Posterior vena cava (tissue), 2 donors: ENCODE data around the gene TPD52L2. TPM values are rescaled to one million over a fixed set of nuclear protein-coding genes. Genes with fewer than 3 reads are reported as not detected.

Experiments used
- DNase-seq: peaks from one replicate; pipeline ENCODE4 v3.0.0-alpha.2; 2020; ENCODE audit warnings: low spot score
- intact Hi-C, 2 donors: fragments of 100-400 bp; cut with DNase I; formaldehyde crosslinking; loops; one replicate each; pipeline versions ENCODE4 v1.14.1 to v1.14.2; 2022 to 2023
- total RNA-seq, 2 donors: library from RNA; stranded (reverse); fragmentation: NEBNext Ultra II Directional; extraction: Animal tissue kit (Norgen Biotek cat#: 25700); gene quantifications; one replicate each; pipeline ENCODE4 v1.2.1, GENCODE V29; 2021
- donor health status: DM: yes; HTN: yes; CAD: no.
- donor health status: DM: yes; HTN: yes; CAD: no.

TPD52L2 gene
- total RNA-seq, 2 donors from 2014 or later, result 113 to 132 TPM

GRCh38 chr20:63890616-63891015 lies 25.5 kb downstream of the TPD52L2 start:
- DNase-seq, result no peak
- intact Hi-C loops, result no loop called here

DNA sequence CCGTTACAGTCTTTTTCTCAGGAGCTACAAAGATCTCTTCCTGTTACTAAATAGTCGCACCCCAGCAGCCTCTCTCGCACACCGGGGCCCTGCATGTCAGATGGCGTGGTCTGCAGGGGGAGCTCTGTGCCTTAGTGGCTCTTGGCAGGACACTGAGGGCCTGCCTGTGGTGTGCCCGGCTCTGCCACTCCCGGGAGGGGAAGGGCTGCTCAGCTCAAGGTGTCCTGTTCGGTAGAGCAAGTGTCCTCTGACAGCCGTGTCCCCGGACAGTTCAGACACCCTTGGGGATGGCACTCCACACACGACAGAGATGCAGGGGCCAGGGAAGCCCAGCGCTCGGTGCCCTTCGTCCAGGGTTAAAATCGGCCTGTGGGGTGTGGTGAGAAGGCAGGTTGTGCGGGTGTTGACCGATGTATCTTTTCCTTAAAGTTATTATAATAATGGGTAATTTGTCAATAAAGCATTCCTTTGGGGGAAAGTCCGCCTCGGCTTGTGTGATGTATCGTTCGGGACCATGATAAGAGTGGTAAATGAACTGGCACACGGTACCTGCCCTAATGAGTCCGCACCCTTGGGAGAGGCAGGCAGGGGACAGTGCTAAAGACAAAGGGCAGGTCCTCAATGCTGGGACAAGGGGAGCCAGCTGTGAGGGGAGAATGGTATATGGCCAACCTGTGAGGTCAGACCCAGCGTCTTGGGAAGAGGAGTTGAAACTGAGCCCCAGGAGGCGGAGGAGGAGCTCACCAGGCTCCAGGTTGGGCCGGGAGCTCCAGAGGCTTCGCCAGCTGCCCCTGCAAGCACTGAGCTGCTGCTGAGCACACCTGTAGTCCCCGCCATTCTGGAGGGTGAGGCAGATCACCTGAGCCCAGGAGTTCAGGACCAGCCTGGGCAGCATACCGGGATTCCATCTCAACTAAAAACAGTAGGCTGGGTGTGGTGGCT lies 26.3 kb downstream of the TPD52L2 start:
- no peak for DNase-seq
- intact Hi-C loops, result no loop called here

DNA sequence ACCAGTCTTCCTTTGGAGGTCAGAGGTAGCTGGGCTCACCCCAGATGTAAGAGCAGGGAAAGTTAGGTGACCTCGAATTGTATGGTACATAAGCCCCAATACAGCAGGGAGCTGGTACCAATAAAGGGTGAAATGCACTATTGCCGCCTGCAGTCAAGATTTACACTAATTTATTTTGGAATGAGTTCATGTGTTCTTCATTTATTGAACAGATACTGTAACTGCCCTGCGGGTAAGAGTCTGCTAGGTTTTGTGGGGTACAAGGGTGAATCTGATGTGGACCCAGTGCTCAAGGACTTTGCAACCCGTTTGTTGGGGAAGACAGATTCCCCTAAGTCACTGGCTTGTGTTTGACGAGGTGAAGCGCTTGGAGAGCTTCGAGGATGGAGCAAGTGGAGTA lies 27.3 kb downstream of the TPD52L2 start:
- intact Hi-C loops, result no loop called here
- no peak for DNase-seq

DNA sequence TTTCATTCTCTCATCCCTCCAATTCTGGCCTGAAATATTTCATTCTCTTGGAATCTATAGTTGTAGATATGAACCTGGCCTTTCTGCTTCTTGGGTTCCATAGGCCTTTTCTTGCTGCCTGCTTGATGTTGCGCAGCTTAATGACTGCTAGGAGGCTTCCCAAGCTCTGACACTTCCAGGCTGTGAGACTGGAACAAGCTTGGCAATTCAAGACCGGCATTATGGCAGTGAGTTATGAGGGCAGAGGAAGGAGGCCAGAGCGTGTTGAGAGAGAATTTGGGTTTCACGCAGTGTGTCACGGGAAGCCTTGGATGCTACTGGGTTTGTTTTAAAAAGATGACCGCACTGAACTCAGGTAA lies 28.9 kb downstream of the TPD52L2 start:
- intact Hi-C loops, result no loop called here
- DNase-seq, result no peak

DNA sequence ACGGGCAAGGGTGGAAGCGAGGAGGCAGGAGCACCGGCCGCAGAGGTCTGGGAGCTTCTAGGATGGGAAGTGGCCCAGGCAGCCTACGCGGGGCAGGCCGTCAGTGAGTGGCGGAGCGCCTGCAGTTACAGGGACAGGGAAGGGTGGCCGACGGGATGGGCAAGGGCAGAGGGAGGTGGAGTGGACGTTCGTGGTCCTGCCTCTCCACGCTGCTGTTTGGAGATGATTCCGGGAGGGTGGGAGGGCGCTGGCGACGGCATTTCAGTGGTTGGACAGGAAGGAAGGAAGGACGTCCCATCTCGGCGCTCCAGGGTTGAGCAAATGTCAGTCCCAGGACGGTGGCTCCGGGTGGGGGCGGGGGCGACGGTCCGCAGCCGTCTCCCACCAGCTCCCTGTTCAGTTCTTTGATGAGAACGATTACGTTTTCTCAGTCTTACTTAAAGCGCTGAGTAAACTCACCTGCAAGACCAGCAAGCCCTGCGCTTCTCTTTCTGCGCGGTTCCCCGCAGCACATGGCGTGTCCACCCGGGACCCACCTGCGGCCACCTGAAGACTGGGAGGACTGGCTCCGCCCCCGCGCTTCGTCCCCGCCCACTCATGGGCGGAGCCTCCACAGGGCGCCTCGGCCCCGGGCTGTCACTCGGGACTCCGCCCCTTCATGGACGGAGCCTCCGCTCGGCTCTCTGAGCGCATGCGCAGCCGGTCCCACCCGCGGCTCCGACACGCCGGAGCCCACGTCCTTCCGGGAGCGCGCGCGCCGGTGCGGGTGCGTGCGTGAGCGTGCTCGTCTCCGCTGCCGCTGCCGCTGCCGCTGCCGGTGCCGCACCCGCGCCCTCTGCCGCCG lies 29.5 kb downstream of the TPD52L2 start, which contains the start of gene DNAJC5:
Gene DNAJC5, plus strand, starts transcription at position 769 of the 844 bp plus-strand sequence. CDS start 33,220 bp downstream, outside the sequence.
- peak; percentile 99 for DNase-seq
- intact Hi-C loops, result no loop called here

DNA sequence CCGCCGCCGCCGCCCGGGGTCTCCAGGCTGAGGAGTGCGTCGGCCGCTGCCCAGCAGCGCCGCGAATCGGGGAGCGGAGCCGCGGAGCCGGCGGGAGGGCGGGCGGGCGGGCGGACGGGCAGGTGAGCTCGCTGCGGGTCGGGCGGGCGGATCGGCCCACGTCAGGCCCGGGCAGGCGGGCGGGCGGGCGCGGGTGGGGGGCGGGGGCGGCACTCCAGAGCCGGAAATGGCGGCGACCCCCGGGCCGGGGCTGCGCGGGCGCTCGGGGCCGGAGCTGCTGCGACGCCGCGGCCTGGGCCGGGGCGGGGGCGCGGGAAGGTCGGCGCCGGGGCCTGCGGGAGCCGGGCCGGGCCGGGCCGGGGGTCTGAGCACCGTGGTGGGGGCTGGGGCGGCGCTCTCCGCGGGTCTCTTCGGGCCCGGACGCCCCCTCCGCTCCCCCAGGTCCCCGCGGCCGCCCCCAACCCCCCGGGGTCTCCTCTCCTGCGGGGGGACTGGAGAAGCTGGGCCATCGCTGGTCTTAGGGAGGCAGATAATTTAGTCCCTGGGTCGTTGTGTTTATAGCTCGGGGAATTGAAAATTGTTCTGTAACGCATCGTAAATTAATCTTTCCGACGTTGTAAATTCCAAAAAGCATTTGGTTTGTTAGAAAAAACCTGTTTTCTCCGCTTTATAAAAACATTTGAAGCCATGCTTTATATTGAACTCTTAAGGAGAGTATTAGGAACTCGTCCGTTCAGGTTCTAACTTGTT lies 30.3 kb downstream of the TPD52L2 start:
- DNase-seq, result no peak
- intact Hi-C loops, result no loop called here

GRCh38 chr20:63895952-63896263 lies 30.8 kb downstream of the TPD52L2 start:
- intact Hi-C loops, result no loop called here
- DNase-seq, result no peak

DNA sequence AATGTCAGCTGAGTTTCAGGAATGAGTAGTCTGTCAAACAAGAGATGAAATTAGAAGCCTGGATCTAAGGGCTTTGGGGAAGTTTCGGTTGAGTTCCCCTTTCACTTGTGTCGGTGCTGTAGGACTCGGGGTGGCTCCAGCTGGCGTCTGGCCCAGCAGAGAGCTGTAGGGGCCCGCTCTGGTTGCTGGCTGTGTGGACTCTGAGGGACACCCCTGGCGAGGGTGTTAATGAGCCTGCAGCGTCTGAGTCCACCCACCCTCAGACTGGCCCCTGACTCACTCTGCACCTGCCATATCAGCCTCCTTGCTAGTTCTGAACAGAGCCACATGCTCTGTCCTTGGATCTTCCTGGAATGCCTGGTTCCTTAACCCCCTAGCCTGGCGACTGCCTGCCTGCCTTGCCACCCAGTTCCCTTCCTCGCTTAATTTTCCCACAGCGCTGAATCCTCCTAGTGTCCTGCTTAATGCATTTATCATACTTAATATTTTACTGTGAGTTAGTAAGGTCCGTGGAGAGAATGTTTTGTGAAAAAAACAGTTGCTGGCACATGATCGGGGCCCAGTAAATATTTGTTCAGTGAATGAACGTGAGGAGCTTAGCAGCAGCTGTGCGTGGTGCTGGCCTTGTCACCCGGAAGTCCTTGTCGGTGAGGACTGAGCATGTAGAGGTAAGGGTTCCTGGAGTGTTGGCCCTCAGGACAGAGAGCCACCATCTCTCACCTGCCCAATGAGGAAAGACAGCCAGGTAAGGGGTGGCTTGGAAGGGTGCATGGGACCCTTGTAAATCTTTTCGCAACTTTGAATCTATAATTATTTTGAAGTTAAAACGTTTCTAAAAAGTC lies 31.4 kb downstream of the TPD52L2 start:
- peak; percentile 87 for DNase-seq
- intact Hi-C loops, result no loop called here

DNA sequence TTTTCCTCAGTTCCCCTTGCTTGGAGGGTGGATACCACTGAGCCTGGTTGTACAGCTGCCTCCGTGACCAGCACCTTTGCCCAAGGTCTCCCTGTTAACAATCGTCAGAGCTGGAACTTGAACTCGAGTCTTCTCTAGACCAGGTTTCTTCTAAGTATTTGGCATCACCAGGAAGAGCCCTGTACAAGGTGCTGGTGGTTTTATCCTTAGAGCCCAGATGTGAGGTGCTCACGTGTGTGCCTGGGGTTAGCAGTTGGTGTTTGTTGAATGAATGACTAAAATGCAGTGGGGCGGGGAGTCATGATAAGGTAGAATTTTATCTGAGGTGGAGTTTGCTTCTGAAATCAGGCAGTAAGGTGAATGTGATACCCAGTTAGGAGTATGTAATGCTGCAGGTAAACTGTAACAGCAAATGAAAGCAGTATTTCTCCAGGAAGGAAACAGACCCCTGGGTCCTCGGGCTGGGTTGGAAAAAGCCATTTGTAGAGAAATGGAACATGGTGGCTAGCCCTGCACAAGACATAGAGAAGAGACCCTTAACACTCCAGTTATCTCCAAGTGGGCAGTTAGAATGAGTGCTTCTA lies 33.0 kb downstream of the TPD52L2 start:
- DNase-seq, result no peak
- intact Hi-C loops, result no loop called here

- intact Hi-C loops, result no loop called here
- no peak for DNase-seq
Measured at GRCh38 chr20:63898882-63899558, 34.0 kb downstream of the TPD52L2 start.

- intact Hi-C loops, result loop anchor here in 1 of 2 donors (10.0 kb wide), 1 partner anchor 74 kb away; the partner anchor contains the start of gene SAMD10
- no peak for DNase-seq
Measured at GRCh38 chr20:63900413-63900812, 35.3 kb downstream of the TPD52L2 start.

GRCh38 chr20:63903796-63904561 lies 38.9 kb downstream of the TPD52L2 start:
- no peak for DNase-seq
- intact Hi-C loops, result loop anchor here in 1 of 2 donors (10.0 kb wide), 1 partner anchor 71 kb away; the partner anchor contains the start of gene SAMD10

DNA sequence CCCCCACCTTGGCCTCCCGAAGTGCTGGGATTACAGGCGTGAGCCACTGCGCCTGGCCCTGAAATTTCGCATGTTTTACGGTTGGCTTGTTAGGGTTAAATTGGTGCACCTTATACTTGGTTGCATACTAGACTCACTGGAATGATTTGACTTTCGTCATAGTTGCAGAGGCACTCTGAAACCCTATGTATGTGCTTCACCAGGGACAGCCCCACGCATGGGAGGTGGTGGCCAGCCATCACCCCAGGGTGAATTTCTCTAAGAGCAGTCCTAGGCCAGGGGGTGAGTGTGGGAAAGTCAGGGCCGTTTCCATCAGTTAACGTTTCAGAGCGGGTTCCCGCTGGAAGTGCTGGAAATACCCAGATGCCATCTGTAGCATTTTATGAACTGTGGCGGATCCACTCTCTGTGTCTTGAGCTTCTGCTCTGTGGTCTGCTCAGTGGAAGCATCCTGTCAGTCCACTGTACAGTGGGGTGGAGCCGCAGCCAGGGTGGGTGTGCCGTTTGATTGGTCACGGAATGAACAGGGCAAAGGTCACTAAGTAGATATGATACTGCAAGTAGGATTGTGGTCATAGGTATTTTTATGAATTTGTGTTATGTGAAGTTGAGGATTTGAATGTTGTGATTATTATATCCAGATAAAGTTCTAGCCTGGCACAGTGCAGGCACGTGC lies 43.1 kb downstream of the TPD52L2 start:
- no peak for DNase-seq
- intact Hi-C loops, result loop anchor here (5.0 to 10.0 kb wide), 2 partner anchors 64 to 67 kb away; partner anchors contain the start of gene SAMD10 (in 1 of the 2)

DNA sequence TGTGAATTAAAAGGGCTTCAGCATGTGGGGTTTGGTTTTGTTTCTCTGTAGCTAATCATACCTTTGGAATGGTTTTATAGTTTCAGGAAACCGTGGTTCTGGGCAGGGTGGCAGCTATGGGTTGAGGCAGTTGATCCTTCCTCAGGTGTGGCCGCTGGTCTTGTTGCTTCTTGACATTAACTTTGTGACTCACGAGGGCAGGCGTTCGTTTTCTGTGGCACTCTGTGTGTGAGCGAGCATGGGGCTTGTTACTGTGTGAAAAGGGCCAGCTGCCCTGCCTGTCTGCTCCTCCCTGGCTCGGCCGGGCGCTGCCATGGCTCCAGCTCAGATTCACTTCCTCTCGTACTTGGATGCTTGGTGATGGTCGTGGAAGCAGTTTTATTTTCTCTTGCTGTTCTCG lies 46.1 kb downstream of the TPD52L2 start:
- intact Hi-C loops, result no loop called here

DNA sequence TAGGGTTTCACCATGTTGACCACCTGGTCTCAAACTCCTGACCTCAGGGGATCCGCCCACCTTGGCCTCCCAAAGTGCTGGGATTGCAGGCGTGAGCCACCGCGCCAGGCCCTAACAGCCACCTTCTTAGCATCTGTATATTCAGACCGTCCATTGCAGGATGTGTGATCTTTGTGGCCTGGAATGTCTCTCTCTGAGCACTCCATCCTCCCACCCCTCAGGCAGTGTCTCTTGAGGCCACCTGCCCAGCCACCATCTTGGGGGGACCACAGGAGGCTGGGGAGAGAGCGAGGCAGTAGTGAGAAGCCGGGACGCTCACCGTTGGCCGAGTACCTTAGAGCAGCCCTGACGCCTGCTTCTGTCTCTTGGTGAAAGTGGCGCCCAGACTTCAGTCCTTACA lies 48.7 kb downstream of the TPD52L2 start:
- DNase-seq, result no peak
- intact Hi-C loops, result no loop called here

More for the DNA sequence above, 46.1 kb downstream of the TPD52L2 start:
- DNase-seq, result no peak

GRCh38 chr20:63915471-63915870 lies 50.4 kb downstream of the TPD52L2 start:
- DNase-seq, result no peak
- intact Hi-C loops, result no loop called here
